Transverse colon (tissue), 4 donors: ENCODE results near the gene CAPN15. TPM values are rescaled to one million over a fixed set of nuclear protein-coding genes. Genes with fewer than 3 reads are reported as not detected.

Source experiments
- DNase-seq: peaks from one replicate; pipeline ENCODE4 v3.0.0-alpha.2; 2019
- H3K27ac ChIP-seq, 4 donors: fragments of 200-600 bp; sonication (generic); 2 replicates each; pipeline ENCODE4 v1.5.1; 2016 to 2018; ENCODE audit warnings: inconsistent platforms in 4 of 4
- H3K27me3 ChIP-seq: fragments of 200-600 bp; sonication (generic); 2 replicates; pipeline ENCODE4 v1.5.1; 2017; ENCODE audit warnings: inconsistent platforms
- H3K36me3 ChIP-seq, 4 donors: fragments of 200-600 bp; sonication (generic); 2 replicates each; pipeline ENCODE4 v1.5.1; 2017 to 2019; ENCODE audit warnings: inconsistent platforms in 4 of 4
- H3K4me1 ChIP-seq, 4 donors: fragments of 200-600 bp; sonication (generic); 2 replicates each; pipeline ENCODE4 v1.5.1; 2017 to 2020; ENCODE audit warnings: inconsistent platforms in 4 of 4
- H3K4me3 ChIP-seq, 4 donors: fragments of 200-600 bp; sonication (generic); 1 replicate in 1 of 4; 2 replicates in 3 of 4; pipeline versions ENCODE4 v1.5.1 to v1.6.1; 2017 to 2019; ENCODE audit warnings: inconsistent platforms in 4 of 4
- H3K9me3 ChIP-seq, 2 donors: fragments of 200-600 bp; sonication (generic); 2 replicates each; pipeline ENCODE4 v1.5.1; 2017 to 2019; ENCODE audit warnings: inconsistent platforms in 2 of 2
- CTCF ChIP-seq, 5 experiments: fragments of 200-600 bp in 3 of 5; fragments of 450-650 bp in 2 of 5; sonication (generic) in 3 of 5; IDR thresholded peaks; 1 replicate in 2 of 5; 2 replicates in 3 of 5; pipeline ENCODE4 v1.5.1; 2016 to 2017; ENCODE audit warnings: antibody characterized with exemption in 5 of 5, inconsistent platforms in 3 of 5, mild to moderate bottlenecking in 2 of 5, moderate library complexity in 1 of 5
- EP300 ChIP-seq: sonication (generic); formaldehyde crosslinking; IDR thresholded peaks from one replicate; pipeline ENCODE4 v1.6.1; 2017; ENCODE audit warnings: antibody characterized with exemption, low read depth
- POLR2A ChIP-seq: fragments of 450-650 bp; IDR thresholded peaks from one replicate; pipeline ENCODE4 v1.6.1; 2016; ENCODE audit warnings: antibody characterized with exemption, mild to moderate bottlenecking, moderate library complexity
- POLR2AphosphoS5 ChIP-seq, 3 donors: sonication (generic); formaldehyde crosslinking; IDR thresholded peaks; one replicate each; pipeline ENCODE4 v1.6.1; 2016; ENCODE audit warnings: antibody characterized with exemption in 3 of 3
- WGBS, 2 donors: methylation state at CpG; one replicate each; pipeline ENCODE4 v1.1.5; 2018; ENCODE audit warnings: low coverage in 1 of 2; 5-methylcytosine and 5-hydroxymethylcytosine counted together
- in situ Hi-C, 4 donors: fragments of 200-750 bp; cut with MboI; loops; one replicate each; pipeline versions ENCODE4 v1.15.0 to v1.15.1; 2017; ENCODE audit warnings: low sequenced_read_pairs in 3 of 4, low pct_ligation_motif_present in 1 of 4, low pct_unique_long_range_greater_than_20kb in 1 of 4
- intact Hi-C: fragments of 100-400 bp; cut with DNase I; formaldehyde crosslinking; loops from one replicate; pipeline ENCODE4 v1.15.1; 2023; ENCODE audit warnings: low total_unique reads
- total RNA-seq, 4 donors: library from RNA; depleted of rRNA; stranded (reverse); fragments of >200 nt; gene quantifications; one replicate each; pipeline ENCODE4 v1.1.0, GENCODE V29; 2016

Gene CAPN15
- total RNA-seq, 4 donors from 2014 or later, result 108 to 388 (median 175) TPM

DNA sequence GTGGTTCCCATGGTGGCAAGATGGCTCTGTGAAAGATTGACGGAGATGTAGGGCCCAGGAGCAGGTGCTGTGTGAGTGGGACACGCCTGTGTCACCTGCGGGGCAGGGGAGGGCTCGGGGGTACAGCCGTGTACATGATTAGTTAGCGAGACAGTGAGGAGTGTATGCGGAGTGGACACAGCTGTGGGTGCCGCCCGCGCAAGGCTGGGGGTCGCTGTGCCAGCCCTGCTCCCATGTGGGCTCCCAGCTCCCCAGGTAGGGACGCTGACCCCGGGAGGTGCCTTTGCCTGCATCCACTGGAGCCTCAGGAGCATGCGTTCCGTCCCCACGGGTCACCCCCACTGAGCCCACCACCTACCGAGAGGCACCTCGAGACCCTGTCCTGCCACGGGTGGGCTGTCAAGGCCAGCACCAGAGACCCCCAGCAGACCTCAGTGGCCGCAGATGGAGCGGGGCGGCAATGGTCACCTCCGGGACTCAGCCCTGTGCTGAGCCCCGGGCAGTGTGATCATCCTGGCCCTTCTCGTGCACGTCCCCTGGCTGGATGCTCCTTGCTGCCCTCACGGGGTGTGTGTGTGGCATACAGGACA lies 7.4 kb downstream of the CAPN15 start:
- intact Hi-C loops (no loop called here), in situ Hi-C loops (no loop called here)
- Histone ChIP-seq H3K4me1 (peaks cover 14 to 50% (median 40%) of the 10 kb centered on the region in 4 donors), H3K27ac (peak overlapping the region; percentile 87 to 94 (median 91)), H3K27me3 (no peaks in the 10 kb centered on the region), H3K36me3 (no peaks in the 10 kb centered on the region), H3K4me3 (peak overlapping the region in 3 of 4 donors; percentile 21 to 49 (median 26)), H3K9me3 (no peaks in the 10 kb centered on the region)
- TF ChIP-seq POLR2AphosphoS5 (IDR thresholded peaks at IDR 0.05), result peak in 2 of 3 donors; percentile 61 to 72
- no peak for TF ChIP-seq EP300
- TF ChIP-seq POLR2A, result peak; percentile 64
- TF ChIP-seq CTCF (IDR thresholded peaks at IDR 0.05), result peak in 1 of 5 experiments; percentile 31
- no peak for DNase-seq
- 72% methylated on average over 25 of the region's 27 CpGs; no CpG with 5 or more reads in 1 of the 2 donors for WGBS, 2 donors

DNA sequence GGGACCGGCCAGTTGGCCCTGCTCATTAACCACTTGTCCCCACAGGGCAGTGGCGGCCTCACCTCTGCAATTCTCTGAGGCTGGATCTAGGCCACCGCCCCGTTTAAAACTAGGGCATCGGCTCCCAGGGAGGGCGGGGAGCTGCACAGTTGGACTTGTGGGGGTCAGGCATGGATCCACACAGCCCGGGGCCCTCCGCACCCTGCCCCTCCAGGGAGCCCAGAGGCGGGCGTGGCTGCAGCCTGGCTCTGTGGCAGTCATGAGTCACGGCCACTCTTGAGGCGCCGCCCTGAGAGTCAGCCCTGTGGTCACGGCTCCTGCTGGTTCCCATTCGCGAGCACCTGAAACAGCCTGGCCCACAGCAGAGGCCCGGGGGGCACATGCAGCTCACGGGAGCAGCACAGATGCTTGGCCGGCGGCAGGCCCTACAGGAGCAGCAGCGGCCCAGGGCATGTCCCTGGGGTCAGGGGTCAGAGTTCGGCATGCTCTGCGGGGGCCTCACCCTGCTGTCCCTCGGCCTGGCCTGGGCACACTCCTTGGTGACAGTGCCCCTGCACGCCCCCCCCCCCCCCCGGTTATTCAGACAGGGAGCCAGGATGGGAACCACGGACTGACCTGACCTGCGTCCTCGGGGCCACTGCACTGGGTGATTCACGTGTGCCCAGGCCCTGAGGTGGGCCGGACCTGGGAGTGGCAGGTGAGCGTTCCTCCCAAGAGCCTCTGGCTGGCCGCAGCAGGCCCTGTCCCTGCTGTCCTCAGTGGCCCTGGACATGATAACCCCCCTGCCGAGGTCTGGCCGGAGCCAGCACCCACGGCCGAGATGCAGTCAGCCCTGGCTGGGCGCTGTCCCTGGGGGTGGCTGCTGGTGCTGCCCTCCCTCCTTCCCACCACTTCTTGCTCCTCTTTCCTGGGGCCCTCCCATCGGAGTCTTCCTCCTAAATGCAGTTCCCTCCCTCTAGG lies 8.2 kb downstream of the CAPN15 start:
- Histone ChIP-seq H3K4me1 (peaks cover 9 to 42% (median 32%) of the 10 kb centered on the region in 4 donors), H3K9me3 (no peaks in the 10 kb centered on the region), H3K4me3 (no peak overlapping the region), H3K27me3 (no peaks in the 10 kb centered on the region), H3K36me3 (no peaks in the 10 kb centered on the region), H3K27ac (peak overlapping the region; percentile 87 to 94 (median 91))
- intact Hi-C loops, result no loop called here
- no peak for TF ChIP-seq CTCF (IDR thresholded peaks at IDR 0.05)
- TF ChIP-seq POLR2A, result peak; percentile 19
- peak in 1 of 3 donors; percentile 3 for TF ChIP-seq POLR2AphosphoS5 (IDR thresholded peaks at IDR 0.05)
- DNase-seq, result peak; percentile 89
- in situ Hi-C loops, result no loop called here
- 65 to 100% methylated on average over 1 to 31 of the region's 39 CpGs for WGBS, 2 donors

DNA sequence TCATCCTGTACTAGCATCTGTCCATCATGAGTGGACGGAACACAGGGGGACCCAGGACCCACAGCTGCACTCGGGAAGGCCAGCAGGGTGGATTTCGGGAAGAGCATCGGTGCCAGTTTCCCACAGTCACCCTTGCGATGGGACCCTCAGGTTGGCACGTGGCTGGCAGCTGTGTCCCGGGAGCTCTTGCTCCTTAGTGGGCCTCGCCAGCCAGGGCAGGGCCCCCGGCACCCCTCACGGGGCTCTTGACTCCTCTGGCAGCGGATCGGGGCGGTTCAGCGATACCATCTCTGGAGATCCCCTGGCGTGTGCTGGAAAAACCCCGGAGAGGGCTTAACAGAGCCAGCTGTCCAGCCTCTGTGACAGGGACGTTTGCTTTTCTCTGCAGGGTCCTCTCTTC lies 9.2 kb downstream of the CAPN15 start:
- no peaks in the 10 kb centered on the region for H3K36me3 ChIP-seq
- intact Hi-C loops, result no loop called here
- H3K27ac ChIP-seq, result no peak overlapping the region
- no peak for DNase-seq
- H3K4me1 ChIP-seq, result peaks cover 5 to 32% (median 27%) of the 10 kb centered on the region in 4 donors
- in situ Hi-C loops, result no loop called here
- 92% methylated on average over 15 of the region's 17 CpGs; no CpG with 5 or more reads in 1 of the 2 donors for WGBS, 2 donors
- H3K27me3 ChIP-seq, result no peaks in the 10 kb centered on the region
- H3K4me3 ChIP-seq, result no peak overlapping the region
- H3K9me3 ChIP-seq, result no peaks in the 10 kb centered on the region
- no peak for TF ChIP-seq EP300
- TF ChIP-seq POLR2AphosphoS5 (IDR thresholded peaks at IDR 0.05), result no peak
- TF ChIP-seq POLR2A, result no peak
- TF ChIP-seq CTCF (IDR thresholded peaks at IDR 0.05), result no peak
